ENCODE measurements around the gene LIPF.

The LIPF gene

GRCh38 chr10:88670497-88670896, 6.3 kb downstream of the LIPF start:
- no peak for TF ChIP-seq CTCF (IDR thresholded peaks at IDR 0.05; ENCODE audit: low read depth, low read length, missing control alignments)
- no peak overlapping the region for H3K4me3 ChIP-seq (ENCODE audit: low read depth, low read length)
- in situ Hi-C loops (cut with HindIII; ENCODE audit: low sequenced_read_pairs): no loop called here
- no peak for DNase-seq (ENCODE audit: low read depth)

GRCh38 chr10:88672041-88672440, 7.8 kb downstream of the LIPF start:
- no peak for TF ChIP-seq CTCF (IDR thresholded peaks at IDR 0.05; ENCODE audit: low read depth, low read length, missing control alignments)
- DNase-seq (ENCODE audit: low read depth): peak; percentile 13
- no peak overlapping the region for H3K4me3 ChIP-seq (ENCODE audit: low read depth, low read length)
- in situ Hi-C loops (cut with HindIII; ENCODE audit: low sequenced_read_pairs): no loop called here

DNA sequence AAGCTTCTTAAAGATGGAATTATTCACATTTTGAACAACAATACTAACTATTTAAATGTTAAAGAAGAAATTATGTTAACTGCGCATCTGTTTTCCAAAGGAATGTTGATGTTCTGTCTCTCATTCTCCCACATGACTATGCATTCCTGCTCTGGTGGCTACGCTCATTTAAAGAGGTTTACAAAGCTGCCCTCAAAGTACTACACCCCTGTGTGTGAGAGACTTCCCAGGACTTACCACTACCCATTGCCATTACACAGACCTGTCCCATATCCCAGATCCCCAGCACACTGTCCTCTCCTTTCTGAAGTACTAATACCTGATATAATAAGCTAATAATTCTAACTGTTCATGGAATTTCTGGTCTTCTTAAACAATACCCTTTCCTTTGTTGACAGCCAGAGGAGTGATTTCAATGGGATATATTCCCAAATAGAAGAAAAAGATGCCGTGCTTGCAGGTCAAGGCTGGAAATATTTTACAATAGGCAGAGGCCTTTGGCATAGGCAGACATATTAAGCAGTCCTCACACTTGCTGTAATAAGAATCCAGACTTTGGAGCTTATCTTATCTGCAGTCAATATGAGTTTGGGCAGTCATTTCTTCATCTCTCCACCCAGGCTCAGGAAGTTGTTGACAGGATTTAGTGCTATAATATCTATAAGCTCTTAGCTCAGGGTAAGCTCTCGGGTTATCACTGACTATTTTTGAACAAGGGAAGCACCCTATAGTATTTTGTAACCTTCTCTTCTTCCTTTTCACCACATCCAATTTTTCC, 12.2 kb downstream of the LIPF start:
- TF ChIP-seq CTCF (IDR thresholded peaks at IDR 0.05; ENCODE audit: low read depth, low read length, missing control alignments): no peak
- in situ Hi-C loops (cut with HindIII; ENCODE audit: low sequenced_read_pairs): no loop called here
- DNase-seq (ENCODE audit: low read depth): no peak
- H3K4me3 ChIP-seq (ENCODE audit: low read depth, low read length): no peak overlapping the region

DNA sequence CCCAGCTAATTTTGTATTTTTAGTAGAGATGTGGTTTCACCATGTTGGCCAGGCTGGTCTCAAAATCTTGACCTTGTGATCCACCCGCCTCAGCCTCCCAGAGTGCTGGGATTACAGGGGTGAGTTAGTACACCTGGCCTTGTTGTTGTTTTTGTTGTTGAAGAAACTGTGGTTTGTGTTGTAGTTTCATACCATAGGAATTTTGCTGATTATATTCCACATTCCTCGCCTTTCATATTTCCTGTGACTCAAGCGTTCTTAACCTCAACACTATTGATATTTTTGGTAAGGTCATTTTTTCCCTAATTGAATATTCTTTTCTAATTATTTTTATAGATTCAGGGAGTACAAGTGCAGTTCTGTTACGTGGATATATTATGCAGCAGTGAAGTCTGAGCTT, 16.7 kb downstream of the LIPF start:
- in situ Hi-C loops (cut with HindIII; ENCODE audit: low sequenced_read_pairs): loop anchor here (5.0 kb wide), 1 partner anchor 44 kb away; no protein-coding TSS in a partner anchor
- DNase-seq (ENCODE audit: low read depth): no peak
- no peak for TF ChIP-seq CTCF (IDR thresholded peaks at IDR 0.05; ENCODE audit: low read depth, low read length, missing control alignments)
- H3K4me3 ChIP-seq (ENCODE audit: low read depth, low read length): no peak overlapping the region

DNA sequence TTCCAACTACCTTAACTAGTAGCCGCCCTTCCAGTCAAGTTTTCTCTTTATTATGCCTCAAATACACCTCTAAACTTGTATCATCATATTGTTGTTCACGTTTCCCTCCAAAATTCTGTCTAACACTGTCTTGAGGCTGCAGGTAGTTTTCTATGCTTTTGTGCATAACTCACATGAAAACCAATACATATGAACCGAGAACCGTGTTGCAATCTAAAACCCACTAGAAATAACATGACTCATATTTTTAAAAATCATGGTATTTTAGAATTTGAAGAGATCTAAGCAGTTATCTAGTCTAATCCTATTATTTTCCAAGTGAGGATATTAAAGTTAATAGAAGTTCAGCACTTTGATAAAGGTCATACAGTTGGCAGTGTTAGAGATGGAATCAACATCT, 18.2 kb downstream of the LIPF start:
- no peak for TF ChIP-seq CTCF (IDR thresholded peaks at IDR 0.05; ENCODE audit: low read depth, low read length, missing control alignments)
- in situ Hi-C loops (cut with HindIII; ENCODE audit: low sequenced_read_pairs): loop anchor here (5.0 kb wide), 1 partner anchor 45 kb away; no protein-coding TSS in a partner anchor
- H3K4me3 ChIP-seq (ENCODE audit: low read depth, low read length): no peak overlapping the region
- no peak for DNase-seq (ENCODE audit: low read depth)

GRCh38 chr10:88687853-88688467, 23.7 kb downstream of the LIPF start:
- TF ChIP-seq CTCF (IDR thresholded peaks at IDR 0.05; ENCODE audit: low read depth, low read length, missing control alignments): peak; percentile 80
- peak; percentile 8 for DNase-seq (ENCODE audit: low read depth)
- no peak overlapping the region for H3K4me3 ChIP-seq (ENCODE audit: low read depth, low read length)
- in situ Hi-C loops (cut with HindIII; ENCODE audit: low sequenced_read_pairs): no loop called here

Measured in astrocyte of the cerebellum (primary cell).